Calu3 (cell line): Measurements from ENCODE around the gene SMIM20. TPM values are rescaled to one million over a fixed set of nuclear protein-coding genes. Genes with fewer than 3 reads are reported as not detected.

Source experiments
- BruUV-seq: library from RNA; stranded (reverse); fragments of 400-500 nt; replicated peaks from 2 replicates; lab custom pipeline; 2021; lab: Mats Ljungman, UMichigan
- CTCF ChIA-PET: fragments of 300-600 bp; sonication (Branson Sonifier 250); formaldehyde crosslinking; loops from one replicate; lab custom pipeline; 2022; ENCODE audit warnings: antibody characterized with exemption; lab: Charles Lee
- DNase-seq: peaks from one replicate; pipeline ENCODE4 v3.0.0; 2022
- H3K27ac Mint-ChIP-seq: one replicate; pipeline ENCODE4 v1.8.0; 2022; ENCODE audit warnings: mixed read lengths; ENCODE audit not compliant: unreplicated experiment
- H3K27me3 Mint-ChIP-seq: one replicate; pipeline ENCODE4 v1.8.0; 2022; ENCODE audit warnings: mixed read lengths; ENCODE audit not compliant: unreplicated experiment
- H3K36me3 Mint-ChIP-seq: one replicate; pipeline ENCODE4 v1.8.0; 2022; ENCODE audit warnings: mild to moderate bottlenecking, moderate library complexity, mixed read lengths; ENCODE audit not compliant: insufficient read depth, unreplicated experiment
- H3K4me1 Mint-ChIP-seq: one replicate; pipeline ENCODE4 v1.8.0; 2022; ENCODE audit warnings: mild to moderate bottlenecking, low read depth, mixed read lengths; ENCODE audit not compliant: unreplicated experiment
- H3K4me3 Mint-ChIP-seq: one replicate; pipeline ENCODE4 v1.8.0; 2022; ENCODE audit warnings: mild to moderate bottlenecking, low read depth, moderate library complexity, mixed read lengths; ENCODE audit not compliant: unreplicated experiment
- H3K9me3 Mint-ChIP-seq: one replicate; pipeline ENCODE4 v1.8.0; 2022; ENCODE audit warnings: low read depth, mixed read lengths; ENCODE audit not compliant: unreplicated experiment
- intact Hi-C: fragments of 100-400 bp; cut with micrococcal nuclease; formaldehyde crosslinking; loops from one replicate; pipeline ENCODE4 v1.10.0; 2022; ENCODE audit not compliant: unreplicated experiment
- total RNA-seq: library from RNA; stranded (reverse); gene quantifications from 2 replicates; pipeline ENCODE4 v1.2.3, GENCODE V29; 2022
- TF ChIP-seq, protein P1 (sequence below): fragments of 200-600 bp; IDR thresholded peaks from one replicate; pipeline ENCODE4 v1.8.0; 2022; ENCODE audit warnings: antibody characterized with exemption; ENCODE audit not compliant: unreplicated experiment

The SMIM20 gene
- total RNA-seq, 1 experiment from 2014 or later = 21.0 TPM

DNA sequence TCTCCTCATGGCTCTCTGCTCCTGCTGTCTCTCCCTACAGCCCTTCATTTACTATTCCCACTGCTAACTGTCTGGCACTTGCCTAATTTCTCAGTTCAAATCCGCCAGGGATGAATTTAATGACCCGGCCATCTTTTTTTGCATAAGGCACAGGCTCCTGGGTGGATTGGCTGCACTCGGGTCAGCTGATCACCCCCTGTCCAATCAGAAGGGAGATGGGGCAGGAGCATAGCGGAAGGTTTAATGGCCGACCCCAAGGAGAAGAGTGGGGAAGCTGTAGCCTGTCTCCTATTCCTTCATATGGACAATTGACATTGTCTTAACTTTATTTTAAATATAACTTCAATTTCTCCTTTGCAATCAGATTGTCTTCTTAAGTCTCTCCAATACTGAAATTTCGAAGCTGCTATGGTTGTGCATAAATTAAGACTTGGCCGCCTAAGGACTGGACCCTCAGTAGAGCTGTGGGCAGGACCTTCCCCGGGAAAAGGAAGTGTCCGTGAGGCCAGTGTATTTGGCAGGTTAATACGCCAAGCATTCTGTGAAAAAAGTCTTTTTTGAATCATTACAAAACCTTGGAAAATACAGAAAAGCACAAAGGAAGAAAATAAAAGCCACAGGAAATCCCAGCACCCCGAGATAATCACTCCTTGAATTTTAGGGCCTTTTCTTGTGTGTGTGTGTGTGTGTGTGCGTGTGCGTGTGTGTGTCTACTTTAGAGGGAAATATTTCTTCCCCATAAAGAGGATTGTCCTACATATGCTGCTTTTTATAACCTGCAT, 55.5 kb downstream of the SMIM20 start:
- TF ChIP-seq, protein P1, sequence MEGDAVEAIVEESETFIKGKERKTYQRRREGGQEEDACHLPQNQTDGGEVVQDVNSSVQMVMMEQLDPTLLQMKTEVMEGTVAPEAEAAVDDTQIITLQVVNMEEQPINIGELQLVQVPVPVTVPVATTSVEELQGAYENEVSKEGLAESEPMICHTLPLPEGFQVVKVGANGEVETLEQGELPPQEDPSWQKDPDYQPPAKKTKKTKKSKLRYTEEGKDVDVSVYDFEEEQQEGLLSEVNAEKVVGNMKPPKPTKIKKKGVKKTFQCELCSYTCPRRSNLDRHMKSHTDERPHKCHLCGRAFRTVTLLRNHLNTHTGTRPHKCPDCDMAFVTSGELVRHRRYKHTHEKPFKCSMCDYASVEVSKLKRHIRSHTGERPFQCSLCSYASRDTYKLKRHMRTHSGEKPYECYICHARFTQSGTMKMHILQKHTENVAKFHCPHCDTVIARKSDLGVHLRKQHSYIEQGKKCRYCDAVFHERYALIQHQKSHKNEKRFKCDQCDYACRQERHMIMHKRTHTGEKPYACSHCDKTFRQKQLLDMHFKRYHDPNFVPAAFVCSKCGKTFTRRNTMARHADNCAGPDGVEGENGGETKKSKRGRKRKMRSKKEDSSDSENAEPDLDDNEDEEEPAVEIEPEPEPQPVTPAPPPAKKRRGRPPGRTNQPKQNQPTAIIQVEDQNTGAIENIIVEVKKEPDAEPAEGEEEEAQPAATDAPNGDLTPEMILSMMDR = no peak
- no TSS peak for BruUV-seq
- intact Hi-C loops = no loop called here
- peak overlapping the region; percentile 54 for H3K4me3 Mint-ChIP-seq
- peak overlapping the region; percentile 82 for H3K27ac Mint-ChIP-seq
- peaks cover 4% of the 10 kb centered on the region for H3K36me3 Mint-ChIP-seq
- DNase-seq = no peak
- H3K27me3 Mint-ChIP-seq = no peaks in the 10 kb centered on the region
- peaks cover 12% of the 10 kb centered on the region for H3K4me1 Mint-ChIP-seq
- no peaks in the 10 kb centered on the region for H3K9me3 Mint-ChIP-seq
- CTCF ChIA-PET = interaction anchor here (1.2 kb wide), 1 partner anchor 16 kb away, joined by 5 read pairs; no protein-coding TSS in a partner anchor

DNA sequence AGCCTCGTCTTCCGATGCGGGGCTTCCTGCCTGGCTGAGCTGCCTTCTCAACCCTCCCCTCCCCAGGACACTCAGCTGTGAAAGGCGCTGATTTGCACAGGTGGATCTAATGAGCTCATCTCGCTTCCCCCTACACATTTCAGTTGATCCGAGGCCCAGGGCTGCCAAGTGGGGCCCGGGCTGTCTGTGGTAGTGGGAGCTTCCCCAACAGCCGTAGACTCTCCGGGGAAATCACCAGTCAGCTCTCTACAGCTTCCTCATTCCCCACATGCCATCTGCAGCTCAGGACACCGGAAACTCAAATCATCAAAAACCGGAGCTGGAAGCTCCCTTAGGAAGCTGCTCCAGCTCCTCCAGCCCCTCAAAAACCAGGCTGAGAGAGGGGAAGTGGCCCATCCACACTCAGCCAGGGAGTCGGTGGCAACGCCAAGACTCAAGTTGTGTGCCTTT, 56.2 kb downstream of the SMIM20 start:
- CTCF ChIA-PET = interaction anchor here (0.6 to 1.2 kb wide), 2 partner anchors 17 to 478 kb away, joined by 3 to 5 read pairs; no protein-coding TSS in a partner anchor
- intact Hi-C loops = no loop called here
- no peaks in the 10 kb centered on the region for H3K9me3 Mint-ChIP-seq
- H3K27me3 Mint-ChIP-seq = no peaks in the 10 kb centered on the region
- no TSS peak for BruUV-seq
- H3K36me3 Mint-ChIP-seq = peaks cover 4% of the 10 kb centered on the region
- TF ChIP-seq, protein P1 = no peak
- H3K27ac Mint-ChIP-seq = peak overlapping the region; percentile 82
- peak overlapping the region; percentile 54 for H3K4me3 Mint-ChIP-seq
- DNase-seq = peak; percentile 37
- peaks cover 12% of the 10 kb centered on the region for H3K4me1 Mint-ChIP-seq

DNA sequence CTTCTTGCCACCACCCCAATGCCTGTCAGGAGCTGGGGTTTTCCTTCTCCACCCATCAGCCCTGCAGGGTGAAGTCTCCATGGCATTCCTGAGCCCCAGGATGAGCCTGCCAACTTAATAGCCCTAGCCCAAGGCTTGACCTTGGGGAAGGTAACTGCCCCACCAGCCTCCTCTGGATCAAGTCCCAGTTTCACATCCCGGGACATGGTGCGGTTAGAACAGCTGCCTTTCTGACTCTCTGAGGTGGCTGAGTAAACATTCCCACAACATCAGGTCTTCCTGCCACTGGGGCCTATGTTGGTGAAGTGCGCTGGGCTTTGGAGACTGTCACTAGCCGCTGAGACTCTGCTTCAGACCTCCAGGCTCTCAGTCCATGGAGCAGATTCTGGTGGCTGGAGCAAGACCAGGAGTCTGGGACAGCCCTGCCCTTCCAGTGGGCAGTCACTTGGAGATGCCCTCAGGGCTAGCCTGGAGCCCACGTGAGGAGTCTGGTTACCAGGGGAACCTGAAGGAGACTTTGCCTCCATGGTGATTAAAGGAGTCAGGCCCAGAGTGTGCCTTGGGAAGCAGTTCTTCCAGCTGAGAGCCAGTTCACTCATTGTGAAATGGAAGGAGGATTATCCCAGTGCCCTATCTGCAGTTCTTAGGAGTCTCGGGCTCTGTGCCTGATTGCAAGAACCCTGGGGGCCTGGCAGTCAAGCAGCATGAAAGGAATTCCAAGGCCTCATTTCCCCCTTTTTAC, 56.8 kb downstream of the SMIM20 start:
- TF ChIP-seq, protein P1 = no peak
- peak; percentile 16 for DNase-seq
- no TSS peak for BruUV-seq
- Mint-ChIP-seq H3K27ac (no peak overlapping the region), H3K4me3 (no peak overlapping the region), H3K4me1 (peaks cover 12% of the 10 kb centered on the region), H3K36me3 (peaks cover 4% of the 10 kb centered on the region), H3K9me3 (no peaks in the 10 kb centered on the region), H3K27me3 (no peaks in the 10 kb centered on the region)
- intact Hi-C loops = no loop called here
- CTCF ChIA-PET = interaction anchor here (0.6 to 1.2 kb wide), 2 partner anchors 17 to 478 kb away, joined by 3 to 5 read pairs; no protein-coding TSS in a partner anchor

DNA sequence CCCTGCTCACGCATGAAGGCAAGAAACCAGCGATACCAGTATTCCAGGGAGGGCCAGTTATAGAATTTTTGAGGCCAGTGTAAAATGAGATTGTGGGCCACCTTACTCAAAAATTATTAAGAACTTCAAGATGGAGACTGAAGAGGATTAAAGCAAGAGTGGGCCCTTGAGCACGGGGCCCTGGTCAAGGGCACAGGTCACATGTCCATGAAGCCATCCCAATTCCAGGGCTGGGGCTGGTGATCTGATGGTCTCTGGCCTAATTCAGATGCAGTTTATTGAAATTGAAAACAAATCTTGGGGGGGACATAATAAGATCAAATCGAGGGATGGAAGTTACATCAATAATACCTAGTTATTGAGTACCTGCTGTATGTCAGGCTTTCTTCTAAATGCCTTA, 58.3 kb downstream of the SMIM20 start:
- no peak for DNase-seq
- H3K4me3 Mint-ChIP-seq = no peak overlapping the region
- BruUV-seq = no TSS peak
- peaks cover 4% of the 10 kb centered on the region for H3K36me3 Mint-ChIP-seq
- CTCF ChIA-PET = no interaction called here
- intact Hi-C loops = no loop called here
- H3K27me3 Mint-ChIP-seq = no peaks in the 10 kb centered on the region
- no peak overlapping the region for H3K27ac Mint-ChIP-seq
- TF ChIP-seq, protein P1 = no peak
- H3K9me3 Mint-ChIP-seq = no peaks in the 10 kb centered on the region
- H3K4me1 Mint-ChIP-seq = peaks cover 12% of the 10 kb centered on the region
